HCT116 (cell line): ENCODE data around the gene GMNN. TPM values are rescaled to one million over a fixed set of nuclear protein-coding genes. Genes with fewer than 3 reads are reported as not detected.

Source experiments
- ATAC-seq: fragments of 200-7000 bp; cut with Tn5 transposase; 2 replicates; pipeline ENCODE4 v1.9.1; 2020; ENCODE audit warnings: mild to moderate bottlenecking, moderate library complexity
- BruUV-seq: library from RNA; stranded (reverse); fragments of 400-500 nt; replicated peaks from 2 replicates; lab custom pipeline; 2021; lab: Mats Ljungman, UMichigan
- CTCF ChIA-PET: fragments of 300-600 bp; sonication (Branson Sonifier 250); formaldehyde crosslinking; loops from one replicate; lab custom pipeline; 2021; ENCODE audit warnings: antibody characterized with exemption; lab: Charles Lee
- POLR2A ChIA-PET: fragments of 300-600, 350-600 bp; sonication (Branson Sonifier 250); formaldehyde crosslinking; loops from one replicate; lab custom pipeline; 2021; ENCODE audit warnings: antibody characterized with exemption; lab: Charles Lee
- RAD21 ChIA-PET, 2 experiments: fragments of 300-600 bp; sonication (Branson Sonifier 250); formaldehyde crosslinking; loops; one replicate each; lab custom pipeline; 2023; ENCODE audit warnings: low total read pairs in 2 of 2; ENCODE audit not compliant: uncharacterized antibody in 2 of 2, unreplicated experiment in 2 of 2, low non-redundant PET in 1 of 2; lab: Charles Lee
- DNase-seq: peaks from one replicate; pipeline ENCODE4 v3.0.0-alpha.2; 2010; ENCODE audit warnings: low read depth, low spot score
- H2AFZ ChIP-seq: fragments of 200-600 bp; shearing (Covaris generic), sonication (generic); 2 replicates; pipeline ENCODE4 v1.6.1; 2017; ENCODE audit warnings: low read depth, mixed run types, mixed read lengths, antibody characterized with exemption, low read length; ENCODE audit not compliant: poor library complexity, severe bottlenecking
- H3K27ac ChIP-seq: 2 replicates; pipeline ENCODE4 v1.5.1; 2012; ENCODE audit warnings: low read depth, low read length
- H3K27me3 ChIP-seq: fragments of 200-600 bp; sonication (generic); 2 replicates; pipeline ENCODE4 v1.6.1; 2016; ENCODE audit warnings: mixed run types, low read length, mixed read lengths; ENCODE audit not compliant: insufficient read depth
- H3K36me3 ChIP-seq, 2 experiments: fragments of 200-500 bp in 1 of 2; fragments of 200-600 bp in 1 of 2; sonication (Bioruptor generic) in 1 of 2; sonication (generic) in 1 of 2; 2 replicates each; pipeline versions ENCODE4 v1.5.1 to v1.6.1; 2014 to 2016; ENCODE audit warnings: low read length in 2 of 2, inconsistent platforms in 1 of 2, mixed read lengths in 1 of 2, mixed run types in 1 of 2; ENCODE audit not compliant: insufficient read depth in 2 of 2, control insufficient read depth in 1 of 2
- H3K4me1 ChIP-seq, 2 experiments: fragments of 200-600 bp in 1 of 2; sonication (generic) in 1 of 2; 2 replicates each; pipeline versions ENCODE4 v1.5.1 to v1.6.1; 2012 to 2017; ENCODE audit warnings: low read length in 2 of 2, inconsistent platforms in 1 of 2, mild to moderate bottlenecking in 1 of 2, mixed read lengths in 1 of 2, mixed run types in 1 of 2, moderate library complexity in 1 of 2; ENCODE audit not compliant: insufficient read depth in 2 of 2, control insufficient read depth in 1 of 2
- H3K4me2 ChIP-seq: fragments of 200-600 bp; sonication (generic); 2 replicates; pipeline ENCODE4 v1.6.1; 2017; ENCODE audit warnings: mixed run types, low read length, mixed read lengths
- H3K4me3 ChIP-seq, 2 experiments: fragments of 200-600 bp in 1 of 2; sonication (generic) in 1 of 2; replicated peaks in 1 of 2; 2 replicates each; pipeline ENCODE4 v1.5.1; 2011 to 2016; ENCODE audit warnings: low read length in 2 of 2, control low read depth in 1 of 2, low read depth in 1 of 2, mild to moderate bottlenecking in 1 of 2, mixed read lengths in 1 of 2, mixed run types in 1 of 2
- H3K79me2 ChIP-seq: fragments of 200-600 bp; sonication (generic); 2 replicates; pipeline ENCODE4 v1.6.1; 2017; ENCODE audit warnings: mild to moderate bottlenecking, mixed run types, low read length, moderate library complexity, mixed read lengths; ENCODE audit not compliant: insufficient read depth
- H3K9ac ChIP-seq: fragments of 200-600 bp; sonication (generic); 2 replicates; pipeline ENCODE4 v1.6.1; 2016; ENCODE audit warnings: low read length, mixed read lengths
- H3K9me2 ChIP-seq: fragments of 200-600 bp; sonication (generic), shearing (Covaris generic); 2 replicates; pipeline ENCODE4 v1.6.1; 2017; ENCODE audit warnings: mixed run types, mild to moderate bottlenecking, moderate library complexity; ENCODE audit not compliant: insufficient read depth
- H3K9me3 ChIP-seq, 2 experiments: fragments of 200-500 bp in 1 of 2; fragments of 200-600 bp in 1 of 2; sonication (Bioruptor generic) in 1 of 2; sonication (generic) in 1 of 2; 2 replicates each; pipeline ENCODE4 v1.6.1; 2014 to 2017; ENCODE audit warnings: low read length in 2 of 2, mixed read lengths in 2 of 2, inconsistent platforms in 1 of 2, low read depth in 1 of 2, mild to moderate bottlenecking in 1 of 2, mixed run types in 1 of 2, moderate library complexity in 1 of 2; ENCODE audit not compliant: control insufficient read depth in 1 of 2, insufficient read depth in 1 of 2
- H4K20me1 ChIP-seq: fragments of 200-600 bp; sonication (generic), shearing (Covaris generic); 2 replicates; pipeline ENCODE4 v1.6.1; 2017; ENCODE audit warnings: mixed run types, mild to moderate bottlenecking, moderate library complexity; ENCODE audit not compliant: insufficient read depth
- CBX3 ChIP-seq: IDR thresholded peaks from 2 replicates; pipeline ENCODE4 v1.6.1; 2012; ENCODE audit warnings: low read depth
- EGR1 ChIP-seq: IDR thresholded peaks from 2 replicates; pipeline ENCODE4 v1.6.1; 2012; ENCODE audit warnings: low read depth
- ELF1 ChIP-seq: IDR thresholded peaks from 2 replicates; pipeline ENCODE4 v1.6.1; 2012; ENCODE audit warnings: low read depth, borderline replicate concordance
- EZH2 ChIP-seq: fragments of 200-600 bp; sonication (generic); IDR thresholded peaks from 2 replicates; pipeline ENCODE4 v1.6.1; 2017; ENCODE audit warnings: antibody characterized with exemption, mixed run types
- EZH2phosphoT487 ChIP-seq: fragments of 200-600 bp; IDR thresholded peaks from 2 replicates; pipeline ENCODE4 v1.6.1; 2018; ENCODE audit warnings: antibody characterized with exemption, borderline replicate concordance
- JUND ChIP-seq: IDR thresholded peaks from 2 replicates; pipeline ENCODE4 v1.6.1; 2012
- POLR2A ChIP-seq: IDR thresholded peaks from 2 replicates; pipeline ENCODE4 v1.7.0; 2011; ENCODE audit warnings: borderline replicate concordance; ENCODE audit not compliant: insufficient read depth, insufficient read length; ENCODE audit errors: extremely low read depth
- POLR2AphosphoS5 ChIP-seq: IDR thresholded peaks from 2 replicates; pipeline ENCODE4 v1.6.1; 2011; ENCODE audit warnings: mild to moderate bottlenecking, low read depth, low read length, moderate library complexity
- RAD21 ChIP-seq: IDR thresholded peaks from 2 replicates; pipeline ENCODE4 v1.6.1; 2012; ENCODE audit warnings: low read depth, mild to moderate bottlenecking
- SIN3A ChIP-seq: IDR thresholded peaks from 2 replicates; pipeline ENCODE4 v1.6.1; 2012; ENCODE audit warnings: low read depth
- SRF ChIP-seq: IDR thresholded peaks from 2 replicates; pipeline ENCODE4 v1.6.1; 2012; ENCODE audit warnings: low read depth
- TCF7L2 ChIP-seq: IDR thresholded peaks from 2 replicates; pipeline ENCODE4 v1.7.0; 2011; ENCODE audit warnings: borderline replicate concordance, inconsistent platforms; ENCODE audit not compliant: insufficient read depth, insufficient read length; ENCODE audit errors: extremely low read depth
- YY1 ChIP-seq: IDR thresholded peaks from 2 replicates; pipeline ENCODE4 v1.6.1; 2011; ENCODE audit warnings: low read length, low read depth, moderate library complexity, mild to moderate bottlenecking; ENCODE audit not compliant: insufficient replicate concordance; ENCODE audit errors: extremely low read depth
- ZFX ChIP-seq: fragments of 450-650 bp; IDR thresholded peaks from 2 replicates; pipeline ENCODE4 v1.6.1; 2017
- ZNF274 ChIP-seq: fragments of 200-500 bp; sonication (Bioruptor generic); IDR thresholded peaks from 2 replicates; pipeline ENCODE4 v1.6.1; 2014; ENCODE audit warnings: mild to moderate bottlenecking, low read depth, low read length, inconsistent platforms
- intact Hi-C: fragments of 100-400 bp; cut with micrococcal nuclease; formaldehyde crosslinking; loops from 2 replicates; pipeline ENCODE4 v1.10.0; 2022
- total RNA-seq: library from RNA; stranded (reverse); gene quantifications from one replicate; pipeline ENCODE4 v1.2.1, GENCODE V29; 2021; ENCODE audit not compliant: unreplicated experiment
- TF ChIP-seq, protein P1 (sequence below), 3 experiments: fragments of 200-600 bp in 1 of 3; sonication (generic) in 1 of 3; IDR thresholded peaks in 2 of 3; conservative IDR thresholded peaks in 1 of 3; 2 replicates each; pipeline ENCODE4 v1.5.1; 2012 to 2017; ENCODE audit warnings: low read depth in 2 of 3, low read length in 2 of 3, antibody characterized with exemption in 1 of 3, borderline replicate concordance in 1 of 3, control low read depth in 1 of 3, mild to moderate bottlenecking in 1 of 3, mixed read lengths in 1 of 3, mixed run types in 1 of 3, moderate library complexity in 1 of 3; ENCODE audit not compliant: insufficient read depth in 1 of 3
- TF ChIP-seq, protein P2 (sequence below): IDR thresholded peaks from 2 replicates; pipeline ENCODE4 v1.6.1; 2012
- TF ChIP-seq, protein P3 (sequence below): IDR thresholded peaks from 2 replicates; pipeline ENCODE4 v1.6.1; 2012
- TF ChIP-seq, protein P4 (sequence below): IDR thresholded peaks from 2 replicates; pipeline ENCODE4 v1.6.1; 2011; ENCODE audit warnings: mild to moderate bottlenecking, low read length, moderate library complexity; ENCODE audit not compliant: insufficient replicate concordance; ENCODE audit errors: extremely low read depth

GMNN gene
- total RNA-seq, 1 experiment from 2014 or later, result 54.9 TPM

DNA sequence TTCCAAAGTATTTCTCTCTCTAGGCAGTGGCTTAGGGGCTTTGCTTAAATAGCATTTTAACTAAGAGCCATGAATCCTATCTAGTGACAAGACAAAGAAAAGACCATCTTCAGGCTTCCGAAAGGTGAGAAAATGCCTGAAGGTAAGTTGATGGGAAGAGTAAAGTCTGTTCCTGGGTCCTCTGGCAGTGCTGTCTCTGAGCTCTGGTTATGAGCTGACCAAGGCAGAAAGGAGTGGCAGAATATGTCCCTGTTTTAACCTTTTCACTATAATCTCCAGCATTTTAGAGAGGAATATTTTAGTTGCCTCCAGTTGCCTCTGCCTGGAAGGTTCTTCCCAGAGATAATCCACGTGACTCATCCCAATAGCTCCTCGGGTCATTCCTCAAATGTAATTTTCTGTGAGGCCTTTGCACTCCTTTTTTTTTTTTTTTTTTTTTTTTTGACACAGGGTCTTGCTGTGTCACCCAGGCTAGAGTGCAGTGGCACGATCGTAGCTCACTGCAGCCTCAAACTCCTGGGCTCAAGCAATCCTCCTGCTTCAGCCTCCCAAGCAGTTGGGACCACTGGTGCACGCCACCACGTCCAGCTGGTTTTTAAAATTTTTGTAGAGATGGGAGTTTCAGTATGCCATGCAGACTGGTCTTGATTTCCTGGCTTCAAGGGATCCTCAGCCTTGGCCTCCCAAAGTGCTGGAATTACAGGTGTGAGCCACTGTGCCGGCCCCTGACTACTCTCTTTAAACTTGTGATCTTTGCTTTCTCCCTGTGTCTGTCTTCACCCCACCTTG, 27.7 kb downstream of the GMNN start (continued):
- no peak for TF ChIP-seq TCF7L2
- TF ChIP-seq CBX3, result no peak
- TF ChIP-seq, protein P1, sequence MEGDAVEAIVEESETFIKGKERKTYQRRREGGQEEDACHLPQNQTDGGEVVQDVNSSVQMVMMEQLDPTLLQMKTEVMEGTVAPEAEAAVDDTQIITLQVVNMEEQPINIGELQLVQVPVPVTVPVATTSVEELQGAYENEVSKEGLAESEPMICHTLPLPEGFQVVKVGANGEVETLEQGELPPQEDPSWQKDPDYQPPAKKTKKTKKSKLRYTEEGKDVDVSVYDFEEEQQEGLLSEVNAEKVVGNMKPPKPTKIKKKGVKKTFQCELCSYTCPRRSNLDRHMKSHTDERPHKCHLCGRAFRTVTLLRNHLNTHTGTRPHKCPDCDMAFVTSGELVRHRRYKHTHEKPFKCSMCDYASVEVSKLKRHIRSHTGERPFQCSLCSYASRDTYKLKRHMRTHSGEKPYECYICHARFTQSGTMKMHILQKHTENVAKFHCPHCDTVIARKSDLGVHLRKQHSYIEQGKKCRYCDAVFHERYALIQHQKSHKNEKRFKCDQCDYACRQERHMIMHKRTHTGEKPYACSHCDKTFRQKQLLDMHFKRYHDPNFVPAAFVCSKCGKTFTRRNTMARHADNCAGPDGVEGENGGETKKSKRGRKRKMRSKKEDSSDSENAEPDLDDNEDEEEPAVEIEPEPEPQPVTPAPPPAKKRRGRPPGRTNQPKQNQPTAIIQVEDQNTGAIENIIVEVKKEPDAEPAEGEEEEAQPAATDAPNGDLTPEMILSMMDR (IDR thresholded peaks at IDR 0.05 in 2 of 3, conservative IDR thresholded peaks at IDR 0.05 in 1 of 3; ENCODE audit: borderline replicate concordance in 1 of 3, insufficient read depth in 1 of 3, low read depth in 2 of 3, low read length in 2 of 3), result no peak
- no peak for TF ChIP-seq POLR2A
- no peak for TF ChIP-seq JUND
- TF ChIP-seq, protein P2, sequence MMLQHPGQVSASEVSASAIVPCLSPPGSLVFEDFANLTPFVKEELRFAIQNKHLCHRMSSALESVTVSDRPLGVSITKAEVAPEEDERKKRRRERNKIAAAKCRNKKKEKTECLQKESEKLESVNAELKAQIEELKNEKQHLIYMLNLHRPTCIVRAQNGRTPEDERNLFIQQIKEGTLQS, result no peak

DNA sequence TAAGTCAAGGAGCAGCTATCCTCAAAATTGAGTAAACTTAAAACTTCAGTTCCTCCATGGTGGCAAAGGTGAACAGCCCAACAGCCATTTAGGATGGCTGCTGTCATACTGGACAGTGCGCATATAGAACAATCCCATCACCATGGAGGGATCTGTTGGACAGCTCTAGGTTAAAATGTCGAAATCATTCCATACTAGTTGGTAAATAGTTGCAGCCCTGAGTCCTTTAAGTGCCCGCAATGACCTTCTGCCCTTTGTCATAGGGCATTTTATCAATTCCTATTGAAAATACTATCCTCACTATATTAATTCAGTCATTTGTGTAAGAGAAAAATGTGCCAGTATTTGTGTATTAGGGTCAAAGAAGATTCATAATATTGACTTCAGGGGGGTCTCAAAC, 32.8 kb downstream of the GMNN start:
- ChIA-PET RAD21 (no interaction called here), CTCF (no interaction called here), POLR2A (no interaction called here)
- DNase-seq, result no peak
- H3K9me2 ChIP-seq, result no peaks in the 10 kb centered on the region
- H3K4me2 ChIP-seq, result no peak overlapping the region
- H3K9ac ChIP-seq, result no peak overlapping the region
- no peaks in the 10 kb centered on the region for H3K27me3 ChIP-seq
- BruUV-seq, result no TSS peak
- H4K20me1 ChIP-seq, result no peaks in the 10 kb centered on the region
- H3K27ac ChIP-seq, result no peak overlapping the region
- H3K79me2 ChIP-seq, result no peaks in the 10 kb centered on the region
- H3K4me3 ChIP-seq, result no peak overlapping the region
- H3K4me1 ChIP-seq, result peaks cover 3 to 11% of the 10 kb centered on the region in 2 experiments; a peak in 2 of 4 replicates
- no peak overlapping the region for H2AFZ ChIP-seq
- no peak for ATAC-seq
- no peaks in the 10 kb centered on the region for H3K9me3 ChIP-seq
- no peaks in the 10 kb centered on the region for H3K36me3 ChIP-seq
- intact Hi-C loops, result no loop called here
- TF ChIP-seq ZNF274, result no peak
- no peak for TF ChIP-seq ZFX
- no peak for TF ChIP-seq RAD21
- no peak for TF ChIP-seq YY1
- TF ChIP-seq, protein P3, sequence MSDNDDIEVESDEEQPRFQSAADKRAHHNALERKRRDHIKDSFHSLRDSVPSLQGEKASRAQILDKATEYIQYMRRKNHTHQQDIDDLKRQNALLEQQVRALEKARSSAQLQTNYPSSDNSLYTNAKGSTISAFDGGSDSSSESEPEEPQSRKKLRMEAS, result no peak
- TF ChIP-seq CBX3, result no peak
- TF ChIP-seq, protein P2, result no peak
- TF ChIP-seq SRF, result no peak
- no peak for TF ChIP-seq POLR2AphosphoS5
- TF ChIP-seq SIN3A, result no peak
- TF ChIP-seq EZH2, result no peak
- TF ChIP-seq, protein P4, sequence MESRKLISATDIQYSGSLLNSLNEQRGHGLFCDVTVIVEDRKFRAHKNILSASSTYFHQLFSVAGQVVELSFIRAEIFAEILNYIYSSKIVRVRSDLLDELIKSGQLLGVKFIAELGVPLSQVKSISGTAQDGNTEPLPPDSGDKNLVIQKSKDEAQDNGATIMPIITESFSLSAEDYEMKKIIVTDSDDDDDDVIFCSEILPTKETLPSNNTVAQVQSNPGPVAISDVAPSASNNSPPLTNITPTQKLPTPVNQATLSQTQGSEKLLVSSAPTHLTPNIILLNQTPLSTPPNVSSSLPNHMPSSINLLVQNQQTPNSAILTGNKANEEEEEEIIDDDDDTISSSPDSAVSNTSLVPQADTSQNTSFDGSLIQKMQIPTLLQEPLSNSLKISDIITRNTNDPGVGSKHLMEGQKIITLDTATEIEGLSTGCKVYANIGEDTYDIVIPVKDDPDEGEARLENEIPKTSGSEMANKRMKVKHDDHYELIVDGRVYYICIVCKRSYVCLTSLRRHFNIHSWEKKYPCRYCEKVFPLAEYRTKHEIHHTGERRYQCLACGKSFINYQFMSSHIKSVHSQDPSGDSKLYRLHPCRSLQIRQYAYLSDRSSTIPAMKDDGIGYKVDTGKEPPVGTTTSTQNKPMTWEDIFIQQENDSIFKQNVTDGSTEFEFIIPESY, result no peak
- TF ChIP-seq JUND, result no peak
- TF ChIP-seq EZH2phosphoT487, result no peak
- TF ChIP-seq EGR1, result no peak
- TF ChIP-seq ELF1, result no peak
